ENCODE measurements around the gene ERLIN1. TPM values are rescaled to one million over a fixed set of nuclear protein-coding genes. Genes with fewer than 3 reads are reported as not detected.

The ERLIN1 gene
- total RNA-seq, 1 experiment from 2014 or later = 42.5 TPM

Other genes starting within 250 kb of the ERLIN1 start
- gene DNMBP, start 176.1 kb downstream of the ERLIN1 start, total RNA-seq (2014; rRNA removed; shearing (Covaris generic)) = 7.0 and 7.3 TPM in 2 replicates
- gene CPN1, start 104.2 kb downstream of the ERLIN1 start, total RNA-seq (2014; rRNA removed; shearing (Covaris generic)) = not detected in 2 replicates
- gene CHUK, start 43.6 kb upstream of the ERLIN1 start, total RNA-seq (2014; rRNA removed; shearing (Covaris generic)) = 17.9 and 20.1 TPM in 2 replicates
- 31.8 and 36.7 TPM in 2 replicates for gene CWF19L1, start 81.6 kb upstream of the ERLIN1 start, total RNA-seq (2014; rRNA removed; shearing (Covaris generic))
- 55.2 and 99.9 TPM in 2 replicates for gene BLOC1S2, start 100.7 kb upstream of the ERLIN1 start, total RNA-seq (2014; rRNA removed; shearing (Covaris generic))
- gene PKD2L1, start 144.2 kb upstream of the ERLIN1 start, total RNA-seq (2014; rRNA removed; shearing (Covaris generic)) = not detected in 2 replicates
- 458 and 512 TPM in 2 replicates for gene SCD, start 161.2 kb upstream of the ERLIN1 start, total RNA-seq (2014; rRNA removed; shearing (Covaris generic))

All from H4 (cell line).